Activated CD4-positive, alpha-beta T cell treated with anti-CD3 and anti-CD28 coated beads for 1 hour (primary cell): ENCODE results near the gene KDF1.

ENCODE experiments used
- DNase-seq: peaks from one replicate; pipeline ENCODE4 v3.0.0-alpha.2; 2020

Gene KDF1

GRCh38 chr1:26913754-26914619 lies 46.3 kb downstream of the KDF1 start, which contains the start of gene NR0B2:
NR0B2 (minus strand) TSS chr1:26913975; CDS start chr1:26913940, 35 bp downstream.
- no peak for DNase-seq

GRCh38 chr1:26913389-26913753 lies 46.9 kb downstream of the KDF1 start:
- DNase-seq, result no peak

GRCh38 chr1:26912147-26912490 lies 48.1 kb downstream of the KDF1 start:
- DNase-seq, result no peak

GRCh38 chr1:26911399-26912146 lies 48.7 kb downstream of the KDF1 start:
- DNase-seq, result no peak

- no peak for DNase-seq
Observed at GRCh38 chr1:26910343-26911160, 49.7 kb downstream of the KDF1 start.

GRCh38 chr1:26909951-26910342 lies 50.3 kb downstream of the KDF1 start:
- no peak for DNase-seq

- no peak for DNase-seq
Observed at GRCh38 chr1:26907071-26907917, 53.0 kb downstream of the KDF1 start.

- no peak for DNase-seq
Observed at GRCh38 chr1:26900815-26901511, 59.3 kb downstream of the KDF1 start.

- peak; percentile 78 for DNase-seq
Observed at GRCh38 chr1:26900001-26900814, 60.1 kb downstream of the KDF1 start, which contains the start of gene GPATCH3. GPATCH3 (minus strand) TSS chr1:26900467; CDS start chr1:26900442, 25 bp downstream.
